SKM-1 treated with dmso at 0.1 percent for 144 hours (cell line): ENCODE measurements around the gene TEAD3.
A peak's percentile ranks its signal among the peaks of the same experiment; 100 is the strongest.

Experiments
- DNase-seq: peaks from one replicate; lab custom pipeline; 2025; ENCODE audit not compliant: unreplicated experiment; lab: John Stamatoyannopoulos, UW

TEAD3 gene

DNA sequence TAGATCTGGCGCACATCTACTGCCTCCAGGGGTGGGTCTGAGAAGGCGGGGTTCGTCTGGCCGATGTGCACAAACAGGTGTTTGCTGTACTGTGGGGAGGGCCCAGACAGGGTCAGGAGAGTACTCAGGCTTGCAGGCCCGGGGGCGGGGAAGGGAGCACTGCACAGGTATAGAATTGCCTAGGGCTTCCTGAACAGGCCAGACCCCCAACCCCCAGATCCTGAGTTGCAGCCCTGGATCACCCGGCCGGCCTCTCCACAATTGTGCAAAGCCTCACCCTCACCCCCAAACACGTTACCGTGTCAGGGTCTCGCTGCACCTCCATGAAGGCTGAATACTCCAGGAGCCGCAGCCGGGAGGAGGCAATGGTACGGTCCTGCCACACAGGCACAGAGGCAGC is 20.9 kb downstream of the TEAD3 start:
- no peak for DNase-seq

DNA sequence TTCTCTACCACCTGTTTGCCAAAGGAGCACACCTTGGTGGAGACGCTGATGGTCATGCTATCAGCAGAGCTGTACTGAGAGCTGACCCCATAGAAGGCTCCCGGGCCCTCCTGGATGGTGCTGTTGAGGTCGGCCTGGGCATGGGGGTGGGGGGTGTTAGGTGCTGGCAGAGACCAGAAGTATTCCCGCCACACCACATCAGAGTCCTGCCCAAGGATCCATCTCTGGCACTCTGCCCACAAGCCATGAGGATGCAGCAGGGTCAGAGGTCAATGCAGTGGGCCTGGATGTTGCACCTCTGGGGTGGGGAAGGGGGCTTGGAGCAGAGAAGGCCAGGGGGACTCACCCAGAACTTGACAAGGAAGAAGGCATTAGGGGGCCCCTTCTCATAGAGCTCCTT is 21.3 kb downstream of the TEAD3 start:
- no peak for DNase-seq

DNA sequence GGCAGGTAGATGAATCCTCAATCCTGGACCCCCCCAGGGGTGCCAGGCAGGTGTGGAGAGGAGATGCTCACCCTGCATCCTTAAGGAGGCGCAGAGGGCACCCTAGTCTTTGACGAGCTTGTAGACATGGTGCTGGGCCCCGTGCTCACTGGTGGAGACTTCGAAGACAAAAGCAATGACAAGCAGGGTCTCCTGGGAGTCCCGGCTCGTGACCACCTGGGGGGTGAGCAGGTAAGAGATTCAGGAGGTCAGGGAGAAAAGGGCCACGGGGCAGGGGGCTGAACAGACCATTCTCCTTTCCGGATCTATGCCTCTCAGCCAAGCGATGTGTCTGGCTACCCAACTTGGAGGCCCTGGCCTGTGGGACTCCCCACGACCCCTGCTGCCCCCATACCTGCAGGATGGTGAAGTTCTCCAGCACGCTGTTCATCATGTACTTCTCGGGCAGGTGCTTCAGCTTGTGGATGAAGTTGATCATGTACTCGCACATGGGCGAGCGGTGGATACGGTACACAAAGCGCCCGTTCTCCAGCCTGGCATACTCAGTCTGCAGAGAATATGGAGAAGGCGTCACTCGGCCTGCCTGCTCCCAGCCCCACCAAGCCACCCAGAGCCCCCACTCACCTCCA is 21.8 kb downstream of the TEAD3 start:
- DNase-seq = no peak

DNA sequence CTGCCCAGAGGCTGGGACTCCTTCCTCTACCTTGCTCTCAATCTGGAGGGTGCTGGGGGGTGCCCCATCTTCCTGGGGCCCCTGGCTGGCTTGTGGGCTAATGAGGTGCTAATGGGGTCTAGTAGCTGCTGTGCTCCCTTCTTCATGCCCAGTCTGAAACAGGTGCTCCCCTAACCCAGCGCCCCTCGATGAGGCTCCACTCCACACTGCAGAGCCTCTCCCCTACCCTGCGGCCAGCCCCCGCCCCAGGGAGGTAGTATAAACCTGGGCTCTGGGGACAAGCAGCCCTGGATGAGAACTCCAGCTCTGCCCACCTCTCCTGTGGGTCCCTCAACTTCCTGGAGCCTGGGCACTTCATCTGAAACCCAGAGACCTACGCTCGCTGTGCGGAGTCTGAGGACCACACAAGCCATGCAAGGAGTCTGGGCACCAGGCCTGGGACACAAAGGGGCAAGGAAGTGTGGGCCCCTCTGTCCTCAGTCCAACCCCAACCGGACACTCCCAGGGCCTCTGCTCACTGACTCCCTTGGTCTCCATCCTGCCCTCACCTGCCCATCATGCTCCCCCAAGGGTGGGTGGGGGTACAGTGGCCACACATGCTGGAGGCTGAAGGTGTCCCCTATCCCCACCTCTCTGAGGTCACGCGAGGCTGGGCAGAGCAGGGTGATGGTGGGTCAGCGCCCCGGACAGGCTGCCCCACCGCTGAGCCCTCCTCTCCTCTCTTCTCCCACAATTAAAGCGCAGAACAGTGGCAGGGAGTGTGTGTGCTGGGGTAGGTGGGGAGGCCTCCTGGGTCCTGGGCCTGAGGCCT is 22.5 kb downstream of the TEAD3 start:
- no peak for DNase-seq

DNA sequence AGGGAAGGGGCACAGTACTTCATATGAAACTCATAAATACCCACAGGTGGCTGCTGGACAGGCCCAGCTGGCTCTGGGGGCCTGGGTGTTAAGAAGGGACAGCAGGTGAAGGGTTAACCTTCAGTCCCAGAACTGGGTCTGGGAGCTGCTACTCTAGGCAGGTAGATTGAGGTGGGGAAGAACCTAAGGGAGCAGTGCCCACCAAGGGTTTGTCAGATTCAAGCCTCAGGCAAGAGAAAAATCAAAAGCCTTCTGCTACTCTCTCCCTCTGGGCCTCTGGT is 23.1 kb downstream of the TEAD3 start:
- DNase-seq = no peak

DNA sequence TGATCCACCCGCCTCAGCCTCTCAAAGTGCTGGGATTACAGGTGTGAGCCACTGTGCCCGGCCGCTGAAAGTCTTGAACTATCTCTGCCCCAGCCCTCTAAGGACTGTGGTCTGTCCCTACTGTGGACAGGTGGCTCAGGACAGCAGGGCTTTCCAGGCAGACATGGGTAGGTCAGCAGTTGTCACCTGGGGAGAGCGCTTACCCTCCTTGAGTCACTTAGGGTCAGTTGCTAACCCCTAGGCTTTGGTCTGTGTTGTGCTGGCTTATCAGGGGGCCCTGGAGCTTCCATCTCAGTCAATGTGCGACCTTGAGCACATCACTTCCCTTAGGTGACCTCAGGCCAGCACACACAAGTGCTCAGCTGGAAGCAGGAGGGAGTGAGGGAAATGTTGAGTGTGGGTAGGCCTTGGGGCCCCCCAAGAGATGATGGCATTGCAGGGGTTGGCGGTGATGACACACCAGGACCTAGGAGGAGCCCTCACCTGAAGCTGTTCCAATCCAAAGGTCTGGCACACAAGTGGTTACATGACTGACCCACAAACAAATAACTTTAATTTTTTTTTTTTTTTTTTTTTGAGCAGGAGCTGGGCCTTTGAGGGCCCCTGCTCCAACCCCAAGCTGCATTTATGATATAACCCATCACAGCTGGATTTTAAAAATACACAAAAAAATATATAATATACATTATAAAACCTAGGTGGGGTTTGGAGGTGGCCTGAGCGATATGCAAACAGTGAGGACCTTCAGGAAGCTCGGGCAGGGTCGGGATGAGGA is 23.6 kb downstream of the TEAD3 start:
- no peak for DNase-seq

DNA sequence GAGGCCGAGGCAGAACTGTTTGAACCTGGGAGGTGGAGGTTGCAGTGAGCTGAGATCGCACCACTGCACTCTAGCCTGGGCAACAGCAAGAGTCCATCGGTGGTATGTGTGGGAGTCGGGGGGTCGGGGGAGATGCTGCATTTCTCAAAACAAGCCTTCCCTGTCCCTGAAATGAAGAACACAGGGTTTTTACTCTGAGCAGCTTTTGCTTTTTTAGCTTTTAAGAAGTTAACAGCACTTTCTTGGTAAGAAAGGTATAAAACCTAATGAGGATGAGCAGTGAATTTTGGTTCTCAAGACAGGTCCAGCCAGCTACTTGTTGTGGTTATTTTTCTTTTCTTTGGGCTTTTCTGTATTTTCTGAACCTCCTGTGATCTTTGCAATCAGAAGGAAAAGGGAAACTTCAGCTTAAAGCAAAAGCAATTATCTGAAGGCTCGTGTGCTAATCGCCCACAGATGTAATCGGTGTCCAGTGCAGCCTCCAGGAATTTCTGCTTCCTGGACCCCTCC is 25.0 kb downstream of the TEAD3 start:
- DNase-seq = no peak

DNA sequence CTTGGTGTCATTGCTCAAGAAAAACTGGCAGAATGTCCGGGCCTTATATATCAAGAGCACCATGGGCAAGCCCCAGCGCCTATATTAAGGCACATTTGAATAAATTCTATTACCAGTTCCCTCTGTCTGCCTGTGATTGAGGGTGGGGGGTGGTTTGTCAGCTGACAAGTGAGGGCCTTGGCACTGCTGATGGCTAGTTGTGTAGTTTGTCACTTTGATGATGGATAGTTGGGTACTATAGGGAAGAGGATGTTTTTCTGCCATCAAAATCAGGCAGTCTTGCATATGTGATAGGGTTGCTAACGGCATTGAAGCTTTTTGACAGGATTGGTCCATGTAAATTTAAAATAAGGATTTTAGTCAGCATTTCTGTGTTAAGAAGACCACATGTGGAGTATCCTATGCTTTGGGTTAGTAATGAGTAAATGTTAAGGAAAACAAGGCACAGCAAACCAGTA is 26.2 kb downstream of the TEAD3 start:
- no peak for DNase-seq

DNA sequence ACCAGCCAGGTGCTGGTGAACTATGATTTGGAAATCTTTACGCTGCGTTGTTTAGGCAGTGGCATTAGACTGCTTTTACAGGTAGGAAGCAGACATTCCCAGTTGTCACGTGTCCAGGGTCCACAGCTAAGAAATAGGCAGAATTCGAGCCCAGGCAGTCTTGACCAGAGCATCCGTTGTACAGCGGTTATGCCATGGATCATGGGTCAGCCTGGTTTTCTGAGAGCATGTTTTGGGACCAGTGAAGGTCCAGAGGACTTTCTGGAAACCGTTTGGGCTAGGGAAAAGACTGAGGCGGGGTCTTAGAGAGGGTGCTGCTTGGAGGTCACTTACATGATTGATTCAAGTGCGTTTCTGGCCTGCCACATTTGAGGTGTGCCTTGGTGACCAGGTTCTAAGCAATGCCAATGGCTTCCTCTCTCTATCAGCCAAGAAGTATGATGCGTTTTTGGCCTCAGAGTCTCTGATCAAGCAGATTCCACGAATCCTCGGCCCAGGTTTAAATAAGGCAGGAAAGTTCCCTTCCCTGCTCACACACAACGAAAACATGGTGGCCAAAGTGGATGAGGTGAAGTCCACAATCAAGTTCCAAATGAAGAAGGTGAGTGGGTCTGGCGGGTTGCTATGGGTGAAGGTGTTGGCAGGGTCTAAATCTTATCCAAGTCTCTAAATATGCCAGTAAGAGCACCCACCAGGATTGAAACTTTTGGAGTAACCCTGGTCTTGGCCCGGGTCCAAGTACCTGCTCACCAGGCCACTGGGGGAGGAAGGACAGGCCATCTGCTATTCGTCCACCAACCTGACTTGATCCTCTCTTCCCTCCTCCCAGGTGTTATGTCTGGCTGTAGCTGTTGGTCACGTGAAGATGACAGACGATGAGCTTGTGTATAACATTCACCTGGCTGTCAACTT is 26.9 kb downstream of the TEAD3 start:
- DNase-seq = no peak

DNA sequence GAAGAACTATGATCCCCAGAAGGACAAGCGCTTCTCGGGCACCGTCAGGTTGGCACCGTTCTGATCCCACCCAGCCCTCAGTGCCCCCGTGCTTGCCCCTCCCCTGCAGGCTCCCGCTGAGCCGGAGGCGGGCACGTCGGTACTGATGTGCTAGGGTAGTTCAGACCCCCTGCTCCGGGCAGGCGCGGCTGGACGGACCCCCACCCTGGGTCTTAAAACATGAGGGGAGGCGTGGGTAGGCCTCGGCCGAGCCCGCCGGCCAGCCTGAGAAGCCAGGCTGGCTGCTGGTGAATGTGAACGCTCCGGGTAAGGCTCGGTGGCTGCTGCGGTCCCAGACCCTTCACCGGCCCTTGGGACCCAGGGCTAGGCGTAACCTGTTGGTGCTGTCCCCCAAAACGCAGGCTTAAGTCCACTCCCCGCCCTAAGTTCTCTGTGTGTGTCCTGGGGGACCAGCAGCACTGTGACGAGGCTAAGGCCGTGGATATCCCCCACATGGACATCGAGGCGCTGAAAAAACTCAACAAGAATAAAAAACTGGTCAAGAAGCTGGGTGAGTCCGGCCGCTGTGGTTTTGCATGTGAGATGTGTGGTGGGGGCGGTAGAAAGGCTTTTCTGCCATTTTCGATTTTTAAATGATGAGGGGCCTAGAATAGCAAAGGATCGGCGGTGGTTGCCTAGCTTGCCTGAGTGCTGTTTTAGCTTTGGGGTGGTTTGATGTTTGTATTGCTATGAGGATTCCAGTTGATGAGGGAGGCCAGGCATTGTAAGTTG is 27.7 kb downstream of the TEAD3 start:
- DNase-seq = no peak

DNA sequence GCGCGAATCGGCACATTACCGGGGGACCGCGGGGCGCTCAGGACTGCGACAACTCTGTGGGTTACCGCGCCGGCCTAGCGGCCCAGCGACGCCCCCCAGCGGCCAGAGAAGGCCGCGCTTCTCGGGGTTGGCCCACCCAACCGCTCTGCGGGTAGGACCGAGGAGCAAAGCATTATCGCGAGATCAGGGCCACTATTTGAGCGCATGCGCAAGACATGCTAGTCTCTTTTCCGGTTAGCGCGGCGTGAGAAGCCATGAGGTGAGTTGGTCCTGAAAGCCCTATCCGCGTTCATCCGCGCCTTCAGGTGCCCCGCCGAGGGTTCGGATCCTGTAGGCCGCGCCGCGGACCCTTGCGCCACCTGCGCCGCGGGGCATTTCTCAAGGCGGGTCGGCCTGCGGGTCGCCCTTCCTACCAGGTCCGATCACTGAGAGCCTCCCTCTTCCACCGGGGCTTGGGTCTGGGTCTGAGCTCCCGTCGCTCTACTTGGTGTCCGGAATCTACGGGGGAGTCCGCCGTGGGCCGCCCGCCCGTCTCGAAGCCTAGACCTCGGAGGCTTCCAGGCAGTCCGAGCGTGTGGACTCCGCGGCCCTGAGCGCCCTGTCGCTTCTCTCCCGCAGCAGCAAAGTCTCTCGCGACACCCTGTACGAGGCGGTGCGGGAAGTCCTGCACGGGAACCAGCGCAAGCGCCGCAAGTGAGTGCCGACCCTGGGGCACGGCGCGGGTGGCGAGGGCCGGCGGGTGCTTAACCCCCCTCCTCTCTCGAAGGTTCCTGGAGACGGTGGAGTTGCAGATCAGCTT is 28.5 kb downstream of the TEAD3 start, which contains the start of gene RPL10A:
Gene RPL10A, plus strand, starts transcription at position 221 of the 799 bp plus-strand sequence. Its CDS starts 34 bp downstream, at position 255.
- DNase-seq = peak; percentile 95

DNA sequence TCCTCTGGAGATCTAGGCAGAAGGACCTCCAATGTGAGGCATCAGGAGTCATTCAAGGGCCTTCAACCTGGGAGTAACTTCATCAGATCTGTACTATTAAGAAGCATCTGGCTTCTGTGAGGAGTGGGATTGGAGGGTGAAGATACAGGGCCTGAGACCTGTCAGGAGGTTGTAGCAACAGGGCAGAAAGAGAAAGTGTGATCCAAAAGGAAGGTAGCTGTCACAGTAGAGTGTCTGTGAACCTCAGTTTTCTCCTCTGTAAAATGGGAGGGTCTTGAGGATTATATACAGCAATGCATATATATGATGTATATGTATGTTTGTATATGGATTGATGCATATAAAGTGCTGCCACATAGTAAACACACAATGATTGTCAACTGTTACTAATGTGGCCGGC is 31.2 kb downstream of the TEAD3 start:
- no peak for DNase-seq

DNA sequence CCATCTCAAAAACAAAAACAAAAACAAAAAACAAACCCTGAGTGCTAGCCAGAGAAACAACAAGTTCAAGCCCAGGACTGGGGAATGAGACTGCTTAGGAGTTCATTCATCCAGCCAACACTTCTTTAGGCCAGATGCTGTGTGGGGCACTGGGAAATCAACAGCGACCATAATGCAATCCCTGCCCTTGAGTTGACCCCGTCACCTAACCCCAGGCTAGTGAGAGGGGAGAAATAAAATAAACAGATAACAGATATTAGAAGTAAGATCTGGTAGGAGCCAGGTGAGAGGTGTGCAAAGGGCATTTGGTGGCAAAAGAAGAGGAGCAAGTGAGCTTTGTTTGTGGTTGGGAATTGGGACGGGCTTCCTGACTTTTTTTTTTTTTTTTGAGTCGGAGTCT is 33.6 kb downstream of the TEAD3 start:
- no peak for DNase-seq

DNA sequence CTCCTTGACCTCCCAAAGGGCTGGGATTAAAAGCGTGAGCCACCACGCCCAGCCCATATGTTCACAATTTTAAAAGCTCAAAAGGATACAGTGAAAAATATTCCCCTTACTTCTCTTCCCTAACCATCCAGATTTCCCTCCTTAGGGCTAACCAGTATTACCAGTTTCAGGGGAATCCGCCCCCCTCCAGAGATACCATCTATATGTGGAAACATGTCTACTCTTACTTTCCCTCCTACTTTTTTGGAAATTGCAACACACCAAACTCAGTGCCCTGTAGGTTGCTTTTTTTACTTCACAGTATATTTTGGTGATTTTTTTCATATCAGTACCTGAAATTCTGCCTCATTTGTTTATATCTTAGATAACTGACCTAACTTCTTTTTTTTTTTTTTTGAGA is 35.6 kb downstream of the TEAD3 start:
- no peak for DNase-seq

DNA sequence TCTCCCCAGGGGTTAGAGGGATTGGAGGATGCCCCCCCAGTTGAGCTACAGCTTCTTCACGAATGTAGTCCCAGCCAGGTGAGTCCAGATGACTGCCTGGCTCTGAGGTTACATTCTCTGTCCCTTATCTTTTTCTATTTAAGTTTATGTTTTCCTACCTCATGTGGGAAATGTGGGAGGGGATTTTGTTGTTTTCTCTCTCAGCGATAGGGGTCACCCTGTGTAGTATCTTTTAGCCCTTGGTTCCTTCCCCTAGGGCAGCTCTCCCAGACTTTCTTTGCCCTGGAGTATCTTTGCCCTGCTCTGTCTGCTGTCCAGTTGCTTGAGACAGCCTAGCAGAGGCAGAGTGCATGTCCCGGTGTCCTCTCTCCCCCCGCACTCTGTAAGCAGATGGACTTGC is 39.0 kb downstream of the TEAD3 start:
- no peak for DNase-seq

DNA sequence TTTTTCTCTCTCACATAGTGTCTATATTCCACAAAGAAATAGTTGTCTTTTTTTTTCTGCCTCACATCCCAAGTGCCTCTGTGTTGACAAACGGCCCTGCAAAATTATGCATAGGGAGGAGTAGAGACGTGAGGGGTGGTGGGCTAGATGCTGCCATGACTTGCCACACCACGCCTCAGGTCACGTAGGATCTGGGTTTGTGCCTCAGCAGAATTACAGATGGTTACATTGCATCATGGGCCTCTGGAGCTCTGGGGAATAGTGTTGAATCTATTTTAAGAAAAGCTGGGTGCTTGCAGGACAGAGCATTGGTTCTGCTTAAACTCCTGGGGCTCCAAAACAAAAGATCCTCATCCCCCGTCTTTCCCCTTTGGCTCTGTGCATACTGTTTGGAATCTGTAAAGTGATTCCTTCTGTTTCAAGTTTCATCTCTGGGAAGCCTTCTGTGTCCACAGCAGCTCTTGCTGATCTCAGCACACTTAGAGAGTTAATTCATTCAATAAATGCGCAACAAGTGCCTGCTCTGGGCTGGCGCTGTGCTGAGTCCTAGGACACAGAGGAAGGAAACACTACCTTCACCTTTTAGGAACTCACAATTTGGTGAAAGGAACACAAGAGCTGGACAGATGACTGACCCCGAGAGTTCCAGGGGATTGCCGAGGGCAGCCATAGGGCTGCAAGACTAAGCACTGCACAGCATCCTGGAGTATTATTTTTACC is 42.3 kb downstream of the TEAD3 start:
- DNase-seq = peak; percentile 53

DNA sequence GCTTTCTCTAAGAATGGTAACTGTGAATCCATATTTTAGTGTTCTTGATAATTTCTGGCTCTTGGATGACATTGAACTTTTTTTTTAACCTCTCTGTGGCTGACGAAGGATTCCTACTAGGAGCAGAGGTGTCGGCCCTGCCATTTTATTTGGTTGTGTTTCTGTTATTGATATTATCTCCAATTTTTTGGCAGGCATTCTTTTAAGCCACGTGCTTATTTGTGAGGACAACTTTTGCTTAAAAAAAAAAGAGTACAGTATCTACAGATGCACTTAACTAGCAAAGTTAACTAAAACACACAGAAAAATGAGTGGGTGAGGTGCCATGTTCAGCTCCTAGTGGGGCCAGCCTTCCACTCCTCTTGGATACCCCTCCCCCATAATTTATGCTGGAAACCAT is 43.6 kb downstream of the TEAD3 start:
- DNase-seq = no peak
